BJ (cell line): ENCODE data around the gene SERPINB1. TPM values are rescaled to one million over a fixed set of nuclear protein-coding genes. Genes with fewer than 3 reads are reported as not detected.

Experiments used
- CTCF ChIA-PET: fragments of 350-600 bp; formaldehyde crosslinking; extraction: SDS; loops from one replicate; lab custom pipeline; 2021; ENCODE audit warnings: antibody characterized with exemption, inconsistent platforms; lab: Yijun Ruan, JAX
- POLR2A ChIA-PET: fragments of 300-600 bp; sonication (Branson Sonifier 250); formaldehyde crosslinking; extraction: SDS; loops from one replicate; lab custom pipeline; 2021; ENCODE audit warnings: antibody characterized with exemption; lab: Charles Lee
- DNase-seq: peaks from one replicate; pipeline ENCODE4 v3.0.0-alpha.2; 2011; ENCODE audit warnings: low read depth
- H3K27me3 ChIP-seq: 2 replicates; pipeline ENCODE4 v1.6.0; 2011; ENCODE audit warnings: low read length; ENCODE audit not compliant: control insufficient read depth, insufficient read depth
- H3K36me3 ChIP-seq: 2 replicates; pipeline ENCODE4 v1.5.1; 2011; ENCODE audit warnings: low read length; ENCODE audit not compliant: control insufficient read depth, insufficient read depth
- H3K4me3 ChIP-seq: 2 replicates; pipeline ENCODE4 v1.5.1; 2011; ENCODE audit warnings: low read depth, mild to moderate bottlenecking, control low read depth, low read length
- CTCF ChIP-seq: IDR thresholded peaks from 2 replicates; pipeline ENCODE4 v1.5.1; 2011; ENCODE audit warnings: low read depth, mild to moderate bottlenecking, control low read depth, inconsistent platforms, low read length, moderate library complexity; ENCODE audit not compliant: insufficient read depth
- polyA plus RNA-seq: library from polyadenylated mRNA; depleted of rRNA; stranded (reverse); fragments of >200 nt; gene quantifications from 2 replicates; pipeline ENCODE4 v1.2.3, GENCODE V29; 2011

SERPINB1 gene
- polyA plus RNA-seq, 1 experiment: 17.9 TPM

DNA sequence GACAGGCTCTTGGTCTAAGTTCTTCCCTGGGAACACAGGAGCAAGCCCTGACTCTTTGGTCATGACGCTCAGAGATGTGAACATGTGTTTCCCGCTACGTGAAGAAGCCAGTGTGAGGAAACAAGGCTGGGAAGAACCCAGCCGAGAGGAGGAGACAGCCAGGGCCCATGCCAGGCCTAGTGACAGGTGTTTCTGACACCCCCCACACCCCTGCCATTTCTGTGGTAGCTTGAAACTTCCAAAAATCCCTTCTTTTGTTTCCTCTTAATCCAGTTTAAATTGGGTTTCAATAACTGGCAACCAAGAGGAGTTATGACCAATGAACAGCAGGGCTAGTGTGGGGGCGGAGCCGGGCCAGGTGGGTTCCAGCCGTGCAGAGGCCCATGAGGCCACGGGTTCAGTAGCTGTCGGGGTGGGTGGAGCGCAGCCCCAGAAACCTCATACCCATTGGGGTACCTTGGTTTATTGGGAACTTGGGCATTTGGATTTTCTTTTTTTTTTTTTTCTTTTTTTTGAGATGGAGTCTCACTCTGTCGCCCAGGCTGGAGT lies 43.0 kb downstream of the SERPINB1 start:
- no peak for DNase-seq
- Histone ChIP-seq H3K36me3 (no peaks in the 10 kb centered on the region), H3K4me3 (no peak overlapping the region), H3K27me3 (no peaks in the 10 kb centered on the region)
- ChIA-PET POLR2A (interaction anchor here (0.6 kb wide), 1 partner anchor 183 kb away, joined by 3 read pairs; no protein-coding TSS in a partner anchor), CTCF (no interaction called here)
- no peak for TF ChIP-seq CTCF

DNA sequence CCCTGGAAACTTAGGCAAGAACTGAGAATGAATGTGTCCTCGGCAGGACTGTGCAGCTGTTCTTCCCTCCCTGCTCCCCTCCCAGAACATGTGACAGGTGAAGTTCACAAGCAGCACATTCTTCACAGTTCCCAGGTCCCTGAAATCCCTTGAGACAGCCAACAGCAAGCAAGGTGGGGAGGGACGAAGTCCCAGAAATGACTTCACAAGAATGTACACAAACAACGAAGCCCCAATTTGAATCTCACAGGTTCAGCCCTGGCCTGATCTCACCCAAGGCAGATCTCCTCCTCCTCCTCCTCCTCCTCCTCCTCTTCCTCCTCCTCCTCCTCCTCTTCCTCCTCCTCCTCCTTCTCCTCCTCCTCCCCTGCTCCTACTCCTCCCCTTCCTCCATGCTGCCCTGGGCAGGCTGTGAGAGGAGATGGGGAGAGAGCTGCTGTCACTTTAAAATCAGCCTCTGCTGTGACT lies 44.1 kb downstream of the SERPINB1 start:
- CTCF ChIA-PET: no interaction called here
- no peak for DNase-seq
- TF ChIP-seq CTCF: no peak
- Histone ChIP-seq H3K27me3 (no peaks in the 10 kb centered on the region), H3K36me3 (no peaks in the 10 kb centered on the region), H3K4me3 (no peak overlapping the region)
- POLR2A ChIA-PET: no interaction called here

DNA sequence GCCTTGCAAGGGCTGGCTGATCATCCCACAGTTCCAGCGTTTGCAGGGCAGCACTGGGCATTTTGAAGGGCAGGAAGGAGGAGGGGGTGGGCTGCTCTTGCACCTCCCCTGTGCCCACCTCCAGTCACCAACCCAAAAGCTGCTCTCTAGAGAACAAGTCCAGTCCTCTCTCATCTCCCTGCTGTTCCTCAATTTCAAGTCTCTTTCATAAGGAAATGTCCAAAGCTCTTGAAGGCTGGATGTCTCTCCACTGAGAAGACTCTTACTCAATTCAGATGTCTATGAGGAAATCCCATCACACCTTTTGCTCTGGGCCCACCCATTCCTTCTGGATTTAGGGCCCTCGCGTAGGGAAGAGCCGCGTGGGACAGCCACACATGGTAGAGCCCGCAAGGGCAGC lies 44.8 kb downstream of the SERPINB1 start:
- H3K27me3 ChIP-seq: no peaks in the 10 kb centered on the region
- ChIA-PET POLR2A (no interaction called here), CTCF (no interaction called here)
- H3K36me3 ChIP-seq: no peaks in the 10 kb centered on the region
- no peak for TF ChIP-seq CTCF
- no peak for DNase-seq
- H3K4me3 ChIP-seq: no peak overlapping the region

GRCh38 chr6:2795956-2796355 lies 45.7 kb downstream of the SERPINB1 start:
- Histone ChIP-seq H3K4me3 (no peak overlapping the region), H3K36me3 (no peaks in the 10 kb centered on the region), H3K27me3 (no peaks in the 10 kb centered on the region)
- no peak for DNase-seq
- CTCF ChIA-PET: no interaction called here
- no peak for TF ChIP-seq CTCF
- POLR2A ChIA-PET: no interaction called here

- DNase-seq: no peak
- POLR2A ChIA-PET: no interaction called here
- no peaks in the 10 kb centered on the region for H3K36me3 ChIP-seq
- H3K27me3 ChIP-seq: no peaks in the 10 kb centered on the region
- CTCF ChIA-PET: no interaction called here
- H3K4me3 ChIP-seq: no peak overlapping the region
- no peak for TF ChIP-seq CTCF
Measured at GRCh38 chr6:2795162-2795561, 46.5 kb downstream of the SERPINB1 start.
